Limb (tissue), 2 donors: ENCODE measurements around the gene CTU2.

ENCODE experiments used
- DNase-seq, 2 donors: peaks; one replicate each; pipeline ENCODE4 v3.0.0-alpha.2; 2016; ENCODE audit errors: extremely low spot score in 2 of 2

CTU2 gene

GRCh38 chr16:88713568-88714419, 7.5 kb downstream of the CTU2 start:
- DNase-seq = no peak

DNA sequence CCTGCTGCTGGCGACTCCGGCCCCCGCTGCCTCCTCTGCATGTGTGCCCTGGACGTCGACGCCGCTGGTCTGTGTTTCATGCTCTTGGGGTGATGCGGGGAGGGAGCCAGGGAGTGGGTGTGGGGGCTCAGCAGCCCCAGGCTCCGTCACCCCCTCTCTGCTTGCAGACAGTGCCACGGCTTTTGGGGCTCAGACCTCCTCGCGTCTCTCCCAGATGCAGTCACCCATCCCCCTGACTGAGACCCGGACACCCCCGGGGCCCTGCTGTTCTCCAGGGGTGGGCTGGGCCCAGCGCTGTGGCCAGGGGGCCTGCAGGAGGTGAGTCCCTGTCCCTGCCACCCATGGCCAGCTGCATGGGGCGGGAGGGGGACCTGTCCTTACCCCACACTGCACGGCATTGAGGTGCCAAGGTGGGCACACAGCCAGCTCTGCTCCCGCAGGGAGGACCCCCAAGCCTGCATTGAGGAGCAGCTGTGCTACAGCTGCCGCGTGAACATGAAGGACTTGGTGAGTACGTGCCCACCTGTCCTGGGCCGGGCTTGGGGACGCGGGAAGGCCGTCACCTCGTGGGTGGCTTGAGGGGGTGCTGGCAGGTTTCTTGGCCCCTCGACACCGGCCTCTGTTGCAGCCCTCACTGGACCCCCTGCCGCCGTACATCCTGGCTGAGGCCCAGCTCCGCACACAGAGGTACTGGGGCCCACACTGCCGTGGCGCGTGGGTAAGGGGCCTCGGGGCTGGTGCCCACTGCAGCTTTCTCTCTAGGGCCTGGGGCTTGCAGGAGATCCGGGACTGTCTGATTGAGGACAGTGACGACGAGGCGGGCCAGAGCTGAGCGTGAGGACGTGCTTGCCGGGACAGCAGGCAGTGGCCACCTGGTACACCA, 8.4 kb downstream of the CTU2 start:
- DNase-seq = no peak

GRCh38 chr16:88715312-88716190, 9.2 kb downstream of the CTU2 start:
- DNase-seq = no peak

GRCh38 chr16:88716201-88716600, 9.9 kb downstream of the CTU2 start:
- DNase-seq = no peak

- no peak for DNase-seq
Measured at GRCh38 chr16:88716601-88717001, 10.3 kb downstream of the CTU2 start.

DNA sequence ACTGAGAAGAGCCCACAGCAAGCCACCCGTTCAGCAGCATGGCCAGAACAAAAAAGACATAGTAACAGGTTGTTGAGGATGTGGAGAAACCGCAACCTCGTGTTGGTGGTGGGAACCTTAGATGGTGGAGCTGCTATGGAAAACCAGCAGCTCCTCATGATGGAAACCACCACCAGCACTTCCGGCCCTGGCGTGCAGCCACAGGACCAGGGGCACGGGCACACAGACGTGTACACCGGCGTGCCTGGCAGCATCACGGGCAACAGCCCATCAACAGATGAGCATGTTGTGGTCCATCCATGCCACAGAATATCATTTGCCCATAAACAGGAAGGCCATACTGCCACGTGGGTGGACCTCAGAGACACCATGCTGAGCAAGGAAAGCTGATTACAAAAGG, 11.9 kb downstream of the CTU2 start:
- DNase-seq = no peak

GRCh38 chr16:88719267-88719932, 13.1 kb downstream of the CTU2 start:
- DNase-seq = no peak

GRCh38 chr16:88719933-88720296, 13.6 kb downstream of the CTU2 start:
- DNase-seq = no peak

DNA sequence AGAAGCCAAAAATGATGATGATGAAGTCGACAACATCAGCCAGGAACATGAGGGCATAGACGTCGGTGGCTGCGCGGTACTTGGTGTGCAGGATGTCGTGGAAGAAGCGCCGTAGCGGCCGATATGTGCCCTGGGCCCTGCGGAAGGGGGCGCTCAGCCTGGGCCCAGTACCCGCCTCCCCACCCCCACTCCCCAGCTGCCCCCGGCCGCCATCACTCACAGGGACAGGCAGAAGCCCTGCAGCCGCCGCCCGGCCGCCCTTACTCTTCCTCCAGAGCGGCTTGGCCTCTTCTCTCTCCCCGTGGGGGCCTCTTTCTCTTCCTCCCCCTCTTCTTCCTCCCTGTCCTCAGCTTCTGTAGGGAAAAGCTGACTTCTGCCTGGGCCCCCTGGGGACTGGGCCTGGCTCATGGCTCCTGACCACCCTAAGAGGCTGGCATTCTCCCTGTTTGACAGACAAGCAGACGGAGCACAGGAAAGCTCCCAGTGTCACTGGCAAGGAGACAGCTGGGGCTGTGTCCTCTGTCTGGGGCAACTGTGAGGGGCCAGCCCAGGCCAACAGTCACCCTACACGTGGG, 14.2 kb downstream of the CTU2 start:
- no peak for DNase-seq

DNA sequence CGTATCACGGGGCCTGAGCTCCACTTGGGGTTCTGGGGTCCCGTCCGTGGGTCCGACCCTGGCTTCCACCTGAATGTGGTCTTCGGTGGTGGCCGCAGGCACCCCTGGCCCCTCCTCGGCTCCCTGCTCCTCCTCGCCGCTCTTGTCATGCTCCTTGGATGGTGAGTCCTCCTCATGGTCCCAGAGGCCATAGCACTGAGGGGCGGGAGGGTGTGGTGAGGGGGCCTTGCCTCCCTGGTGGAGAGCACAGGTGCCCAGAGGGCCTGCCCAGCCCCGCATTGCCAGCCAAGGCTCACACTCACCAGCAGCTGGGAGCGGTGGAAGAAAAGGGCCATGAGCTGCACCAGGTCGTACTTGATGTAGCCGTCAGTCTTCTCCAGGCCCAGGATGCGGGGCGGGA, 14.9 kb downstream of the CTU2 start:
- DNase-seq = no peak

GRCh38 chr16:88721815-88722755, 15.8 kb downstream of the CTU2 start:
- DNase-seq = no peak

DNA sequence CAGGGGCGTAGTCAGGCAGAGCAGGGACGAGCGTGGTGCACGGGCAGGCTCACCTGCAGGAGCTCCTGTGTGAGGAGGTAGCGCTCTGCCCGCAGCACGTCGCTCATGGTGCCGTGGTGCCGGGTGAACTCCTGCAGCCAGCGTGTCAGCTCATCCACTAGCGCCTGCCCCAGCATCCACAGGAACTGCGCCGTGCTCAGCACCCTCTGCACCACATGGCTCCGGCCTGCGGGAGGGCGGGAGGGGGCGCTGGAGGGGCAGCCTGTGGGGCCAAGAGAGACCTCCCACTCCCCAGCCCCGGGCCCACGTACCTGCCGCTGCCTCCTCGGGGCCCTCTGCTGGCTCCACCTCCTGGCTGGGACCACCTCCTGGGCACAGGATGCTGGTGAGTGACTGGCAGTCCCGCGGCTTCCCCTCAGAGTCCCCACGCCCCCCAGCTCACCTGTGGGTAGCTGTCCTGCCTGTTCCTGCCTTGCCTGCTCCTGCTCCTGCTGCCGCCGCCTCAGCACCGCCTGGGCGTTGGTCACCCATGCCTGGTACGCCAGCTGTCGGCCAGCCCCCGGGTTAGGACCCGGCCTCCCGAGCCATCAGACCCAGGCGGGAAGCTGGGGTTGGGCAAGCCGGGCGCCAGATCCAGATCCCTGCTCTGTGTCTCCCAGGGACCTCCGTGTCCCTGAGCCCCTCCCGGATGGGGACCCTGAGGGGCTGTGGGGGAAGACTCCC, 16.6 kb downstream of the CTU2 start:
- DNase-seq = no peak

GRCh38 chr16:88723507-88723887, 17.2 kb downstream of the CTU2 start:
- DNase-seq = no peak

- DNase-seq = no peak
Measured at GRCh38 chr16:88723911-88724310, 17.6 kb downstream of the CTU2 start.

GRCh38 chr16:88724855-88725555, 18.7 kb downstream of the CTU2 start:
- DNase-seq = no peak

DNA sequence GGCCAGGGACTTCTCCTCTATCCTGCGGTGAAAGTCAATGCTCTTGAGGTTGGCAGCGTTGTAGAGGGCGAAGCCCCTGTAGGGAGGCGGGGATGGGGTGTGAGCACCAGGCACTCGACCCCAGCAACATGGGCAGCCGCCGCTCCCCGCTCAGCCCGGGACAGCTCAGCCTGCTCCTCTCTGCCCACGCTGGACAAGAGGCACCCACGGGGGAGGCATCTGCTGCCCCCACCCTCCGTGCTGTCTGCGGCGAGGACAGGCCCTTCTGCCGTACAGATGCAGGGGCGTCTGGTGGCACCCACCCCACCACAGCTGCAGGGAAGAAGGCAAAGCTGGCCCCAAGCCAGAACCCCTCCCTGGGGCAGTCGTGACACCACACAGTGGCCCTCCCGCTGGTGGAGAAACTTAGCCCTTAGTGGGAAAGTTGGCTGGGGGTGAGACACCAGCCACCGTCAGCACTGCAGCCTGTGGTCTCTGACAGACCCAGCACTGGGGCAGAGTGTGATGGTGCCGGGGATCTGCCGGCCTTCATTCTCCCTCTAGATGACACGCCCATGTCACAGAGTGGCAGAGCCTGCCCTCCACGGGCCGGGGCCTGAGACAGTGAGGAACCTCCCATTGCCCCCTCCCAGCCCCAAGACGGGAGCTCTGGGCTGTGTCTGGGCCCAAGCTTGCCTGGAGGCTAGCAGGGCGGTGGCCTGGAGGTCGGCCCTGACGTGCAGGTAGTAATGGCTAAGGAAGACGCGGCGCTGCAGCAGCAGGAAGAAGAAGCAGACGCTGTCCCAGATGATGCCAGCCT, 19.5 kb downstream of the CTU2 start:
- no peak for DNase-seq

GRCh38 chr16:88726408-88726749, 20.1 kb downstream of the CTU2 start:
- no peak for DNase-seq

DNA sequence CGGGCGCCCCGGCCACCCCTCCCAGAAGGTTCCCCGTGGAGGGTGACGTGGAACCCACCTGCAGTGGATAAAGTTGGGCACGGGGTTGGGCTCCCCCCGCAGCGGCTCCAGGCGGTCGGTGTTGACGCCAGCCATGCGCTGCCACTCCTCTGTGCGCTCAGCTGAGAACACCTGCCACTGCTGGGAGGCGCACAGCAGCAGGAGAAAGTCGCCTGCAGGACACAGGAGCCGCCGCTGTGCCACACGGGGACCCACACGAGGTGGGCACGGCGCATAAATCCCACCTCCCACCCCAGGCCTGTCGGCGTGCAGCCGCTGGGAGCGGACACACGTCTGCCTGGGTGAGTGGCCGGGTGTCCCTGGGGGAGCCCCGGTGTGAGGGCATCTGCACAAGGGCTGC, 20.7 kb downstream of the CTU2 start:
- no peak for DNase-seq
